Activated T-helper 1 cell treated with anti-CD3 and anti-CD28 coated beads, Interleukin-2, amount 50 U/mL, for 16 hours (primary cell): ENCODE data around the gene HES1.
"Not testable (repeated sequence)": the region's sequence is repeated elsewhere in the genome, so short reads cannot be mapped to it uniquely, and the experiment has no call there.

ENCODE experiments used
- DNase-seq, 2 donors: peaks; one replicate each; pipeline ENCODE4 v3.0.0-alpha.2; 2020; ENCODE audit warnings: low read depth in 1 of 2, low spot score in 1 of 2

HES1 gene, protein sequence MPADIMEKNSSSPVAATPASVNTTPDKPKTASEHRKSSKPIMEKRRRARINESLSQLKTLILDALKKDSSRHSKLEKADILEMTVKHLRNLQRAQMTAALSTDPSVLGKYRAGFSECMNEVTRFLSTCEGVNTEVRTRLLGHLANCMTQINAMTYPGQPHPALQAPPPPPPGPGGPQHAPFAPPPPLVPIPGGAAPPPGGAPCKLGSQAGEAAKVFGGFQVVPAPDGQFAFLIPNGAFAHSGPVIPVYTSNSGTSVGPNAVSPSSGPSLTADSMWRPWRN

DNA sequence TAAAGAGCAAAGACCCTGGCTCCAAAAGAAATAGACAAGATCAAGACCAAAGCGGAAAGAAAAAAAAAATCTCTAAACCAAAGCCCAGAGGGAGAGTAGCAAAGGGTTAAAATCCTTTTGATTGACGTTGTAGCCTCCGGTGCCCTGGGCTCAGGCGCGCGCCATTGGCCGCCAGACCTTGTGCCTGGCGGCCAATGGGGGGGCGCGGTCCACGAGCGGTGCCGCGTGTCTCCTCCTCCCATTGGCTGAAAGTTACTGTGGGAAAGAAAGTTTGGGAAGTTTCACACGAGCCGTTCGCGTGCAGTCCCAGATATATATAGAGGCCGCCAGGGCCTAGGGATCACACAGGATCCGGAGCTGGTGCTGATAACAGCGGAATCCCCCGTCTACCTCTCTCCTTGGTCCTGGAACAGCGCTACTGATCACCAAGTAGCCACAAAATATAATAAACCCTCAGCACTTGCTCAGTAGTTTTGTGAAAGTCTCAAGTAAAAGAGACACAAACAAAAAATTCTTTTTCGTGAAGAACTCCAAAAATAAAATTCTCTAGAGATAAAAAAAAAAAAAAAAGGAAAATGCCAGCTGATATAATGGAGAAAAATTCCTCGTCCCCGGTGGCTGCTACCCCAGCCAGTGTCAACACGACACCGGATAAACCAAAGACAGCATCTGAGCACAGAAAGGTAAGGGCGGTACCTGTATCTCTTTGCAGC lies at the start of gene HES1:
HES1 (plus strand) TSS at position 343 of the 713 bp plus-strand sequence; CDS start at position 576, 233 bp downstream.
- no peak for DNase-seq

DNA sequence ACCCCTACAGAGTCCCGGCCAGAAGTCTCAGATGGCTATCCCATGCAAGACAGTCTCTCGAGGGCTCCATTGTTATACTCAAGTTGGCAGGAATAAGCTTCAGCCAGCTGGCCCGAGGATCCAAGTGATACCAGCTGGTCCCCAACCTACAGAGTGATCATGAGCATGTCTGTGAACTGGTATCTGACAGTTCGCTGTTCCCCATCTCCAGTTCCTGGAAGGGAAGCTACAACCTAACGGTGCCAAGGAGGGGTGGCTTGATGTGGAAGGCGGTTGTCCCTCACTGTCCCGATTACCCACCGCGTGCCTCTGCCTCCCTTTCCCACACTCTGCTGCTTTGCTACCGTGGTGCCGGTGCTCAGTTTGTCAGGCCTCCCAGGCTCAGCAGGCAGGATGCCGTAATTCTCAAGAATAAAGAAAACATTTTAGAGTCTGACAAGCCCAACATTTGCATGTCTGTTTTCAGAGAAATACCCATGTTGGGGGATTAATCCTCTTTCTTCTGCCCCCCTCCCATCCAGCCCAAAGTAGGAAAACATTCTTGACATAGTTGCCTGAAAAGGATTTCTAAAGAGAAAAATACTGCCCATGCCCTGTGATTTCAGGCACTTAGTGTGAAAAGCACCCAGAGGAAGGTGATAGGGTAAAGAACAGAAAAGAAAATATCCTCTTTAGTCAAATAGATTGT lies 49.4 kb upstream of the HES1 start:
- no peak for DNase-seq

- DNase-seq = no peak
Measured at GRCh38 chr3:194087280-194087679, 48.7 kb upstream of the HES1 start.

DNA sequence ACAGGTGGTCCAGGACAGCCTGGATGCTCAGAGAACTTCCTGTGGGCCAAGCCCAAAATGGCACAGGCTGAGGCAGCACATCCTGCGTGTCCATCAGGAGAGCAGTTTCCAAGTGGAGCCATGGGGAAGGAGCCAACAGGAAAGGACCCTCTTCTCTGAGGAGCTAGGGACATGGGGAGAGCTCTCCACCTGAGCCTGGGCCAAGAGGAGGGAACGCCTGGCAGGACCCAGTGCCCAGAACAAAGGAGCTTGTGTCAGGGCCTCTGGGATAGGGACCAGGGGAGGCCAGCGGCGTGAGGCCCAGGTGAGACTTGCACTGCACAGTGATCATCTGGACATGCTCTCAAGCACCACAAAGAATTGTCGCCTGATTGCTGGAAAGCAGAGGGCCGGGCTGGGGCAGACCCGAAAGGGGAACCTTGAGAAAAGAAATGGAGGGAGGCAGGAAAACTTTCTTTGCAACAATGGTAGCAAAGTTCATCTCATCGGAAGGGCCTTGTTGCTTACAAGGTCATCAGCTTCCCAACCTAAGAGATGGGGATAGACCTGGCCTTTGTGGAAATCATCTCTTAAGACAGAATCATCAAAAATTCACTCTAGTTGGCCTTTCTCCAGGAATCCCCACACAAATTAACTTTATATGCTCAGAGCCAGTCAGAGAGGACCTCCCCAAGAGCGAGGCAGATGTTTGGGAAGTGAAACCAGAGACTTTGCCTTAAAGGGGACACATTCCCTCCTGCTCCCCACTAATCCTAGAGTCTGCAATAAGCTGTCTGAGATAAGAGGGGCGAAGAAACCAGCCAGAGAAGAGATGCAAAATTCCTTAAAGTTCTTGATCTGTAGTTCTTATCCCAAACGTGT lies 47.7 kb upstream of the HES1 start:
- no peak for DNase-seq

DNA sequence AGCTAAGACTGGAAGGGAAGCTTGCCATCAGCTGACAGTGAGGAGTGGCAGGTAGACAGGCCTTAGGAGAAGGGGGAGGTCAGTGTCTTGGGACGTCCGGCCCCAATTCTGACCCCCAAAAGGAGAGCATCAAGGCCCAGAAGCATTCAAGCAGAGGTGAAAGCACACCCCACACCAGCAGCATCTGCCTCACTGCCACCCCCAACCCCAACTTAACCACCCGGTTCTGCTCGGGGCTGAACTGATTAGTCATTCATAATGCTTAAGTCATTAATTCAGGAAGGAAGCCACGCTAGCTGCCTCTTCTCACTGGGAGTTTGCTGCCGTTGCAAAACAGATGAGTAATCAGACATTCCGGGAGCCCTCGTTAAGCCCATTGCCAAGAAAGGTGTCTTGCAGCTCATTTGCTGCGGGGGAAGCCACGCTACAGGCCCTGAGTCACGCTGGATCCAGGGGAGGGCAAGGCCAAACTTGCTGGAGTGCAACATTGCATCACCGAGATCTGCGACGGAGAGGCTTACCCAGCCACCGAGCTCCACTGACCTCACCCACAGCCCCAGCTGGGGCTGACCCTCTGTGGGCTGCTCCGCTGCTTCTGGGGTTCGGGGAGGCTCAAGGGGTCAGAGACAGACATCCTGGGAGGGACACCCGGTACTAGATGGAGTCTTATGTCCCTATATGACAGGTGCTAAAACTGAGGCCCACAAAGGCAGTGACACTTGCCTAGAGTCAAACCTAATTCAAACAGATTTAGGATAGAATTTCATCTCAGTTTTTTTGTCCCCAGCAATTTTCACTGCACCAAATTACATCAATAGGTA lies 46.4 kb upstream of the HES1 start:
- DNase-seq = peak in 1 of 2 donors; percentile 9

DNA sequence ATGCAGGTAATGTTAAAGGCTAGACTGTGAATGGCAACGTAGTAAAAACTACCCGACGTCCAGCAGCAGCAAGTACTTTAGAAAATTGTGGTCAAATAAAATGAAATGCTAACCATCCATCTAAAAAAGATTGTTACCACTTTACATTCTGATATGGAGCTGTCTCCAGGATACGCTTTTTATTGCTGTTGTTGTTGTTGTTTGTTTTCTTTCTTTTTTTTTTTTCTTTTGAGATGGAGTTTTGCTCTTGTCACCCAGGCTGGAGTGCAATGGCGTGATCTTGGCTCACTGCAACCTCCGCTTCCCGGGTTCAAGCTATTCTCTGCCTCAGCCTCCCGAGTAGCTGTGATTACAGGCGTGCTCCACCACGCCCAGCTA lies 45.8 kb upstream of the HES1 start:
- not testable (repeated sequence) for DNase-seq

GRCh38 chr3:194090716-194091115 lies 45.2 kb upstream of the HES1 start:
- no peak for DNase-seq

- DNase-seq = no peak
Measured at GRCh38 chr3:194091141-194091540, 44.8 kb upstream of the HES1 start.

DNA sequence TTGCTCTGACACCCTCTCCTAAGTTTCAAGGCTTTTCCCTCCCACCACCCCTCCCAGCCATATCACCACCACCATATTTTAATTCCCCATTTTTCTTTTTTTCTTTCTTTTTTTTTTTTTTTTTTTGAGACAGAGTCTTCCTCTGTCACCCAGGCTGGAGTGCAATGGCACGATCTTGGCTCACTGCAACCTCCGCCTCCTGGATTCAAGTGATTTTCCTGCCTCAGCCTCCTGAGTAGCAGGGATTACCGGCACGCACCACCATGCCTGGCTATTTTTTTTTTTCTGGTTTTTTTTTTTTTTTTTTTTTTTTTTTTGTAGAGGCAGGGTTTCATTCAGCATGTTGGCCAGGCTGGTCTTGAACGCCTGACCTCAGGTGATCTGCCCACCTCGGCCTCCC lies 44.1 kb upstream of the HES1 start:
- not testable (repeated sequence) for DNase-seq

- DNase-seq = no peak
Measured at GRCh38 chr3:194092881-194093301, 43.1 kb upstream of the HES1 start.

DNA sequence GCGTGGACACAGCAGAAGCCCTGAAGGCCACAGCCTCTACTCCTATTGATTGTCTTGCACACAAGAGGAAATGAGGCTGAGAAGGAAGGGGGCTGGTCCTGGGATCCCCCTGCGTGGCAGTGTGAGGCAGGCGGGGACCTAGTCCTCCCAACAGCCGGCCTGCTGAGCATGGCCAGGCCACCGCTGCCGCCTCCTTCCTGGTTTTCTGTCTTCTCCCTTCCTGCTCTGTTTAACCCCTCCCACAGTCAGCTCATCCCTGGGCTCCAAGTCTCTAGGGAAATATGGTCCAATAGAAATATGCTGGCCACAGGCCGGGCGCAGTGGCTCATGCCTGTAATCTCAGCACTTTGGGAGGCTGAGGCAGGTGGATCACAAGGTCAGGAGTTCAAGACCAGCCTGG lies 42.1 kb upstream of the HES1 start:
- no peak for DNase-seq

DNA sequence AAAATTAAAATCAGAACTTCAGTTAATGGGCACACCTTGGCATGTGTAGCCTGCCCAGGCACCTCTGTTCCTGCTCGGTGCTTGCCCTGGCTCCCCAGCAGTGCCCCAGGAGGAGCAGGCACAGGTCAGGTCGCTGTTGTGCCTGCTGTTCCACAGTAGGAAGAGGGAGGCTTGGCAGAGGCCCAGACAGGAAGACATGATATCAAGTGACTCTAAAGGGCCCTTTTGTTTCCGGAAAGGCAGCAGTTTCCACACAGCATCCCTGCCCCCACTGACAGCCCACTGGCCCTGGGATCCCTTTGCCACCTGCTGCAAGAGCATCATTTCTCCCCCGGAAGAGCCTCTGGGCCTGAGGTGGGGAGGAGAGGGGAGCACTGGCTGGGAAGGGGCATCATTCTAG lies 40.5 kb upstream of the HES1 start:
- DNase-seq = no peak

GRCh38 chr3:194095902-194096301 lies 40.0 kb upstream of the HES1 start:
- no peak for DNase-seq

DNA sequence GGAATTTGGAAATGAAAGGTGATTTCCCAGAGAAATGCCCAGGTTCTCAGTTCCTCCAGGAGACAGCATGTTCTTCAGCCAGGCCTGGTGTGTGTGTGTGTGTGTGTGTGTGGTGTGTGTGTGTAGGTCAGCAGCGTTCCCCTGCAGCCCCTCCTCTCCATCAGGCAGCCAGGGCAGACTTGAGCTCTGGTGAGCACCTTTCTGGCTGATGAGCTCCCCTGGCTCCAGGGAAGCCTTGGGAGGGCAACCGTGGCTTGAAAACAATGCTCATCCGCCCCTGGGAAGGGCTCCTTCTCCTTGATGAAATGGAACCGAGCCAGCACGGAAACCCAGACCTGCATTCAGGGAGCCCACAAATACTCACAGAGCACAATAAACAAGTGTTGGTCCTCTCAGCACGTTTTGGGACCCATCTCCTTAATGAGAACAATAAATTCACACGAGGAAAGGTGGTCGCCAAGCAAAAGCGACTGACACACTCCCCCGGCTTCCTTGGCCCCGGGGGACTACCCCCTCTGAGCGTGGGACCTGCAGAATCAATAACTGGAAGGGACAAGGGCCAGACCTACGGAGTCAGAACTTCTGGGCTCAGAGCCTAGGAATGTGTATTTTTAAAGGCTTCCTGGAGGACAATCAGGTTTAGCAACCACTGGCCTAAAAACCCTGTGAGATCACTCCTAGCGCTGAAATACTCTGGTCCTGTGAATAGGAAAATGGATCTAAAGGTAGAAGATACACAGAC lies 38.6 kb upstream of the HES1 start:
- no peak for DNase-seq

DNA sequence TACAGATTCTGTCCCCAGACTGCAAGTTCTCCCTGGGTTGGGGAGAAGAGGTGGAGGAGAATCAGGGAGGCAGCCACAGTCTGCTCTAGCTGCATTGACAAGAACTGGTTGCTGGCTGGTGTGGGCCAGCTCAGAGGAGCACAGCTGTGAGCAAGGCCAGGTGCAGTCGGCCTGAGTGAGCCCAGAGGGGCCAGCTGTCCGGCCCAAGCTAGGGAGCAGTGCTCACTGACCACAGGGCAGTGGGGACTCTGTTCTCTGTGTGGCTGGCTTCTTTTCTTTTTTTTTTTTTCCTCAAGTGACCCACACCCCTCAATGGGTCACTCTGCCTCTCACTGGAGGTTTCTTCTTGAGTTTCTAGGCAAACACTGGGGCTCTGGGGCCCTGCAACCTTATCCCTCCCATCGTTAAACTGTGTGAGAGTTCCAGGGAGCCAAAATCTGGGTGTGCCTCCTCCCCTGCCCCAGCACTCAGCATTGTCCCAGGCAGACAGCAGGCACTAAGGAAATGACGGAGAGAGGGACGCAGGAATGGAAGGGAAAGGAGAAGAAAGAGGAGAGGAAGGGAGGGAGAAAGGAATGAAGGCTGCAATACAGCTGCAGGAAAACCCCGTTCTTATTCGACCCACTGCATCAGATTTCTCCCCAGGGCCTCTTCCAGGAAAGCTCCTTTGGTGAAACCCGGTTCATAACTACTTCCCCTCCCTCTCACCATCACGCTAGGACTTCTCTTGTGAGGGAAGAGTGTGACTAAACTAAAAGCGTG lies 37.7 kb upstream of the HES1 start:
- no peak for DNase-seq

GRCh38 chr3:194098843-194099183 lies 37.1 kb upstream of the HES1 start:
- DNase-seq = no peak

DNA sequence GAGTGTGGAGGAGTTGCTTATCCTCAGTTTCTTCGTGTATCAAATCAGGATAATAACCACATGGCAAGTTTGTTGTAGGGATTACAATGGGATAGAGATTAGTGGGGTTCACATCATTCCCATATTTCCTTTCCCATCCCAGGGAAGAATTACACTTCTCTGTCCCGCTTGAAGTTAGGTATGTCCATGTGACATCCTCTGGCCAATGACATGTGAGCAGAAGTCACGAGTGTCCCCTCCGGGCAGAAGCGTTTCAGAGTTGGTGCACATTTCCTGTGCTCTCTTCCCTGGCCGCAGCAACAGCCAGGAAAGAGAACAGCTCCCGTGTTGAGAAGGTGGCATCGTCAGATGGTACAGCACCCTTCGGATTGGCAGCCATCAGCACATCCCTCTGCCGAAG lies 36.7 kb upstream of the HES1 start:
- no peak for DNase-seq

DNA sequence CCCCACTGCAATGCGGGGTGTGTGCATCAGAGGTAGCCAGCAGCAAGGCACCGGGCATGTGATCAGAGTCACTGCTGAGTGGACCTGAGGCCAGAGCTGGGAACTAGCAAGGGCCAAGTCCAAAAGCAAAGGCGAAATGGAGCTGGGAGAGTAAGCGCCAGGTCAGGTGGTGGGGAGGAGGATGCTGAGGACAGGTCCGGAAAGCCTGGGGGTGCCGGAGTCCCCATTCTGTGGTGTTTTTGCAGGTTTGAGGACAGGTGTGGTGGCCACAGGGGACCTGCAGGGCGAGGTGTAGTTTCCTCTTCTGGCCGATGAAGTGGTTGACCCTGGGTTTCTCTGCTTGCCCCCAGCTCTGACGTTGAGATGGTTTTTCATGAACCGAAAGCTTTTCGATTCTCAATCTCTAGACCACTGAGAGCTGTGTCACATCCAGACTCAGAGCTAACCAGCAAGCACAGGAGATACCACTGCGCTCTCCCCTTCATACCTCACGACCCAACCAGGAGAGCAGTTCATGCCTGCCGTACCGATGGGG lies 35.0 kb upstream of the HES1 start:
- no peak for DNase-seq
